HG03159 (cell line): ENCODE results near the gene DCAF17.
A peak's percentile ranks its signal among the peaks of the same experiment; 100 is the strongest.

Experiments used
- ATAC-seq: cut with Tn5 transposase; IDR thresholded peaks from one replicate; pipeline ENCODE4 v1.9.1; 2021; ENCODE audit warnings: mild to moderate bottlenecking, moderate library complexity; ENCODE audit not compliant: unreplicated experiment

The DCAF17 gene, protein sequence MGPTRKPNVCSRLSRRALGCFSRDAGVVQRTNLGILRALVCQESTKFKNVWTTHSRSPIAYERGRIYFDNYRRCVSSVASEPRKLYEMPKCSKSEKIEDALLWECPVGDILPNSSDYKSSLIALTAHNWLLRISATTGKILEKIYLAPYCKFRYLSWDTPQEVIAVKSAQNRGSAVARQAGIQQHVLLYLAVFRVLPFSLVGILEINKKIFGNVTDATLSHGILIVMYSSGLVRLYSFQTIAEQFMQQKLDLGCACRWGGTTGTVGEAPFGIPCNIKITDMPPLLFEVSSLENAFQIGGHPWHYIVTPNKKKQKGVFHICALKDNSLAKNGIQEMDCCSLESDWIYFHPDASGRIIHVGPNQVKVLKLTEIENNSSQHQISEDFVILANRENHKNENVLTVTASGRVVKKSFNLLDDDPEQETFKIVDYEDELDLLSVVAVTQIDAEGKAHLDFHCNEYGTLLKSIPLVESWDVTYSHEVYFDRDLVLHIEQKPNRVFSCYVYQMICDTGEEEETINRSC

DNA sequence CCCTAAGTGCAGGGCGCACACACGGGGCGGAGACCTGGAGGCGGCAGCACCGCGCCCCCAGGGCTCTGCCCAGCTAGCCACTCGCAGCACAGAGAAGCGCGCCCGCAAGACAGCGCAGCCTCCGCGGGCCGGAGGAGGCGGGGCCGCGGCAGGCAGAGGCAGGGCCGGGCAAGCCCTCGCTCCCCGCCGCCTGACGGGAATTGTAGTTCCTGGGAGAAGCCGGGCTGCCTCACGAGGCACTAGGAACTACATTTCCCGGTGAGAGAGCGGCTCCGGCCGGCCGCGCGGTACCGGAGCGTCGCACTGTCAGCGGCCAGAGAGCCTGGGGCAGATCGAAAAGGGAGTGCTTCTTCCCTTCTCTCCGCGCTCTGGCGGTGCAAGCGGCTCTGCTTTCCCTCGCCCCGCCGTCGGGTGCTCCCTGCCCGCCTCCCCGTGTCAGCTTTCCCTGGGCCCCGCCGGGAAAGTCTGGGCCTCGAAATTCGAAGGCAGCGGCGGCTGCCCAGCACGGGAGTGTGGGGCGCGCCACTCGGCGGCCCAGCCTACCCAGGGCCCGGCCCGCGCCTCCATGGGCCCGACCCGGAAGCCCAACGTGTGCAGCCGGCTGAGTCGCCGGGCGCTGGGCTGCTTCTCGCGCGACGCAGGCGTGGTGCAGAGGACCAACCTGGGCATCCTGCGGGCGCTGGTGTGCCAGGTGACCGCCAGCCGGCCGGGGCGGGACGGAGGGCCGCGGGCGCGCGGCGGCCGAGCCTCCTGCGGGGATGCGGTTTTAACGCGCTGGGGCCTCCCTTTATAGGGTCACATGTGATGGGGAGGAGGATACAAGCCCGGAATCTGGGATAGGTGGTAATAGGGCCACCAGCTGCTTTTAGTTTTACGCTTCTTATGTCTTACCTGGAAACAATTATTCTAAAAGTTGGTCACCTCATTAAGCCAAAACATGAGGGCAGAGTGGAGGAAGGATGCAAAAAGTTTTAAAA is at the start of gene DCAF17:
Gene DCAF17, plus strand, starts transcription at position 214 of the 977 bp plus-strand sequence. Its CDS starts 352 bp downstream, at position 566.
- peak; percentile 92 for ATAC-seq

DNA sequence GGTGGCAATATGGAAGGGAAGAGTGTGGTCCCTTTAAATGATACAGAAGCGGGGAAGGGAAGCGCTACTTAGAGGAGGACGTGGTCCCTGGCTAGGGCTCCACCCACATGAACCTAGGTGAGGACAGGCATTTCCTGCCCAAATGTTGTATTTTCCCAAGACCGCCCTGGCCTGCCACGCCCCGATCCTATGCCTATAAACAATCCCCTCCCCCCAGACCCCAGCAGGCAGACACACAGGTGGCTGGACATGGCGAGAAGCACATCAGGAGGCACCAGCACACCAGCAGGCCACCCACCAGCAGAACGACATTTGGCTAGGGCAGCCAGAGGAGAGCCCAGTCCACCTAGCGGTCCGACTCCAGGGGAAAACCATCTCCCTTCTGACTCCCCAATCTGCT is 47.4 kb upstream of the DCAF17 start:
- ATAC-seq, result no peak

DNA sequence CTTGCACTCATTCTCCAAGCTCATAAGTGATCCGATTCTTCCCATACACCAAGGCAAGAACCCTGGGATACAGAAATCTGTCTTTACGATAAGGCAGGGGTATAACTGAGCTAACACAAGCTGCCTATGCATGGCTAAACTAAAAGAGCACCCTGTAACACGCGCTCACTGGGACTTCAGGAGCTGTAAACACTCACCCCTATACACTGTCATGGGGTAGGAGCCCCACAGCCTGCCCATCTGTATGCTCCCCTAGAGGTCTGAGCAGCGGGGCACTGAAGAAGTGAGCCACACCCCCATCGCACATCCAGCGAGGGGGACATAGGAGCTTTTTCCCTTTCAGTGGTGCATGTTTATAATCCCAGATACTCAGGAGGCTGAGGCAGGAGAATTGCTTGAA is 47.0 kb upstream of the DCAF17 start:
- ATAC-seq, result no peak

DNA sequence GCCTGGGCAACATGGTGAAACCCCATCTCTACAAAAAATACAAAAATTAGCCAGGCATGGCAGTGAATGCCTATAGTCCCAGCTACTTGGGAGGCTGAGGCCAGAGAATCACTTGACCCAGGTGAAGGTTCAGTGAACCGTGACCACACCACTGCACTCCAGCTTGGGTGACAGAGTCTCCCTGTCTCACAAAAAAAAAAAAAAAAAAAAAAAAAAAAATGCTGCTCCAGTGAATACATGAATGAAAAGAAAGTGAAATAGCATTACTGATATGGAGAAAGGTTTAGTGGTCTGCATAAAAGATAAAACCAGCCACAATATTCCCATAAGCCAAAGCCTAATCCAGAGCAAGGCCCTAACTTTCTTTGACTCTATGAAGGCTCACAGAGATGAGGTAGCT is 44.7 kb upstream of the DCAF17 start:
- peak; percentile 40 for ATAC-seq

DNA sequence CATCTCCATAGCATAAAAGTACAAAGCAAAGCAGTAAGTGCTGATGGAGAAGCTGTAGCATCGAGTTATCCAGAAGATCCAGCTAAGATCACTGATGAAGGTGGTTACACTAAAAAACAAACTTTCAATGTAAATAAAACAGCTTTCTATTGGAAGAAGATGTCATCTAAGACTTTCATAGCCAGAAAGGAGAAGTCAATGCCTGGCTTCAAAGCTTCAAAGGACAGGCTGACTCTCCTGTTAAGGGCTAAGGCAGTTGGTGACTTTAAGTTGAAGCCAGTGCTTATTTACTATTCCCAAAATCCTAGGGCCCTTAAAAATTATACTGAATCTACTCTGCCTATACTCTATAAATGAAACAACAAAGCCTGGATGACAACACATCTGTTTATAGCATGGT is 44.2 kb upstream of the DCAF17 start:
- peak; percentile 21 for ATAC-seq

DNA sequence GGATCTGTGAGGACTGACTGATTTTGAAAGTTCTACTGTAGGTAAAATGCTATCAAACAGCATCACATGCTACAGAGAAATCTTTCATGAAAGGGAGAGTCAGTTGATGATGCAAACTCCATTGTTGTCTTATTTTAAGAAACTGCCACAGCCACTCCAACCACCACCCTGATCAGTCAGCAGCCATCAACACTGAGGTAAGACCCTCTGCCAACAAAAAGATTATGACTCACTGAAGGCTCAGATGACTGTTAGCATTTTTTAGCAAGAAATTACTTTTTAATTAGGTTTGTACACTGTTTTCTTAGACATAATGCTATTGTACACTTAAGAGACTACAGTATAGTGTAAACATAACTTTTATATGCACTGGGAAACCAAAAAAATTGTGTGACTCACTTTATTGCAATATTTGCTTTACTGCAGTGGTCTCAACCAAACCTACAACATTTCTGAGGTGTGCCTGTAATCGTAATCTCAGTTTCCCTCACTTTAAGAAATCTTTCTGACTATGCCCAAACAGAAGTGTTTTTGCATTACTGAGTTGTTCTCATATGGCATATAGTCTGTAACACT is 43.0 kb upstream of the DCAF17 start:
- ATAC-seq, result no peak

DNA sequence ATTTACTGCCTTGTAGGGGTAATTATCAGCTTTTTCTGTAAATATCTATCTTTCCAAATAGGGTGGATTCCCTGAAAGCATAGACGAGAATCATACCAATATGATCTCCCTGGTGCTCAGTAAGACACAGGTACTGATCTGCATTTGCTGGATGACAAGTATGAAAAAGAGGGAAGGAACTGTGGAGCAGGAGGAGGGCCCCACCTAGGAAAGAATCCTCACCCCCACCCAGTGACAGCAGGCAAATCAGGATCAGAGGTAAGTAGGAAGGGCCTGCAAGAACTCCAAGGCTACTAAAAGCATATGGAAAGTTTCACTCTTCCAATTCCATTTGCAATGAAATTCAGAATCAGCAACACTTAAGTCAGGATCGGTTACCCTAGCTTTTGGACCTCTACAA is 42.5 kb upstream of the DCAF17 start:
- no peak for ATAC-seq

DNA sequence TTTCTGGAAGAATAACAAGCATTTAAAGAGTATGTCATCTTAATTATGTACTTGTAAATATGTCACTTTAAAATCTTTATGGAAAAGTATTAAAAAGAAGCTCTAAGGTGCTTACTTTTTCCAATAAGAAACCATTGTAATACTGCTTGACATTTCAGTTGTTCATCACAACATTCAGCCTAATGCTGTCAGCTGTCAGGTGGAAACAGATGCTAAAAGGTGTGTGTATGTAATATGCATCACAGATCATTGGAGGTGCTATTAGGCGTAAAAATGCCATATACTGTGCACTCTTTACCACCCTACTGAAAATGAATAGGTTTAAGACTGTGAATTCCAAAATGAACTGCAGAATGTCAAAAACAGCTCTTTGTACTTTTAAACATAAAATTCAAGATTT is 40.5 kb upstream of the DCAF17 start:
- ATAC-seq, result no peak

DNA sequence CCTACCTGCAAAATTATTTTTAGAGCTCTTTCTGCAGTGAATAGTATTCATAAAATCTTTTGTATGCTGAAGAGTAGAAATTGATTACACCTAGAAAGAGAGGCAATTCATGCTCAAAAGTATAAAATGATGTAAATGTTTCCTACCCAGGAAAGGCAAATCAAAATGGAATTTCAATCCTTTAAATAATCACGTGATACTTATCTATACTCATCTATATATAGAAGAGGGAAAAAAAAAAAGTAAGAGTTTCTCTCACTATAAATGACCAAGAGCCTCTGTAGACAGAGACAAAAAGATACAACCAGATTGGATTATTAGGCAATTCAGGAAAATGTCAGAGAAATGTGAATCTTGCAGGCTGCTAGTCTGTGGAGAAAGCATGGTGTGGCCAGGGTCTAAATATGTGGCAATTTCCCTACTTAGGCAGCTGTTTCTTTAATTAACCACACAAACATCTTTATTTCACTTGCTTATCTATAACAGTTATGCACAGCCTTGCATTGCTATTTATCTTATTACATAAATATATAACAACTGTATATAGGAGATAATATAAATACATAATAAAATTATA is 39.8 kb upstream of the DCAF17 start:
- no peak for ATAC-seq

DNA sequence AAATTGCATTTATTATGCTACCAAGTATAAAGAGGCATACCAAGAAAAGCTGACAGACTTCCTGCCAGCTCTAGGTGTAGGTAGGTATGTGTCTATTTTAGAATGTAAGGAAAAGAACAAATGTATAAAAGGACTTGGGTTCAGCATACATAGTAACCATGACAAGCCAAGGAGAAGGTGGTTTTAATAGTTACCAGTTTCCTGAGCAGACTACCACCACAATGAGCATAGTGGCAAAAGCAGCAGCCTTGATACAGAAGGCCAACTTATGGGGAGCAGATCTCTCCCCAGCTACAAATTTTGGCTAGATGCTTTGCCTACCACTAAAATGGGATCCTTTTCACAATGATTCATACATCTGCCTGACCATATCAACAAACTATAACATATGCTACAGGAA is 34.7 kb upstream of the DCAF17 start:
- no peak for ATAC-seq

DNA sequence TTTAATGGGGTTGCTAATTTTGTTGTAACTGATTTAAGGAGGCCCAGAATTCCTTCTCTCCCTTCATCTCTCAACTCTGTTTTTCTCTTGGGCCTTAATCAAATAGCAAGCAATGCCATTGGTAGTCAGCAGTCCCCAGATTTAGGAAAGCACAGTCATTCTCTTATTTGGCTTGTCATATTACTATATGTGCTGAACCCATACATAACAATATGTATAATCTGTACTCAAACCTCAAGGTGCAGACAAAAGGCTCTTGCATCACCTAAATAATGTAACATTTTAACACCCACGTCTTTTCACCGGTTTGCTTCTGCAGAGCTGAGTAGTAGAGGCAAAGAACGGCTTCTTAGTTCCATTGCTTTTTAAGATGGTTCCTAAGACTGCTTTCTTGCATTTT is 33.6 kb upstream of the DCAF17 start:
- no peak for ATAC-seq

DNA sequence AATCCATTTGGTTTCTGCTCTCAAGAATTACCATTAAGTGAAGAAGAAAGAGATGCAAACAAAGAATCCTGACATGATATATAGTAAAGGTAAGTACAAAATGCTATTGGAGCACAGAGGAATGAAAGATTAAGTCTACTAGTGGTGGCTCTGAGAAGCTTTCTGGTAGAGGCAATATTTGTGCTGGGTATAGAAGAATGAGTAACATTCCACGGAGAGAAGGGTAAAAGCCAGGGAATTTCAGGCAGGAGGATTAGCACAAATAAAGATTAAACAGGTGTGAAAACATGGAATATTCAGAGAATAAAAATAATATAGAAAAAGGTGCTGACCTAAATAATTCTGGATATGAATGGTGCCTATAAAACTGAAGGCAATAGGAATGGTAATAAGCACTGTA is 32.1 kb upstream of the DCAF17 start:
- no peak for ATAC-seq

DNA sequence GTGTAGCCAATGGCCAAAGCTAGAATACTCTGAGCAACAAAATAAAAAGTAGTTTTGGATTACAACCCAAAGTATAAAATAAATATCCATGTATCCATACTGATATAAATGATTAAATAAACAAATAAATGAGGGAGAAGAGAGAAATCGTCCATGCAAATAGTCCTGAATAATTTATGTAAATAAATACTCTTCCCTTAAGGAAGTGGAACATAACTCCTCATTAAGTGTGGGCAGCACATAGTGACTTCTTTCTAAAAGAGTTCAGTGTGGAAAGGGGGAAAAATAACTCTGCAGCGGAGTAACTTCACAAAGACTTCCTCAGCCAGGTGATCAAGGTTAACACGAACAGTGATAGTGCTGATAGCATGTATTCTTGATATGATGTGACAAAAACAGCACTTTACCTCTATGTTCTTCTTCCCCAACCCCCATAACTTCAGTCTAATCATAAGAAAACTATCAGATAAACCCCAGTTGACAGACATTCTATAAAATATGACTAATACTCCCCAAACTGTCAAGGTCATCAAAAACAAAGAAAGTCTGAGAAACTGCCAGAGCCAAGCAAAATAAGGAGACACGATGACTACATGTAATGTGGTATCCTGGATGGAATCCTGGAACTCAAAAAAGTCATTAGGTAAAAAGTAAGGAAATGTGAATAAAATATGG is 31.0 kb upstream of the DCAF17 start:
- no peak for ATAC-seq

DNA sequence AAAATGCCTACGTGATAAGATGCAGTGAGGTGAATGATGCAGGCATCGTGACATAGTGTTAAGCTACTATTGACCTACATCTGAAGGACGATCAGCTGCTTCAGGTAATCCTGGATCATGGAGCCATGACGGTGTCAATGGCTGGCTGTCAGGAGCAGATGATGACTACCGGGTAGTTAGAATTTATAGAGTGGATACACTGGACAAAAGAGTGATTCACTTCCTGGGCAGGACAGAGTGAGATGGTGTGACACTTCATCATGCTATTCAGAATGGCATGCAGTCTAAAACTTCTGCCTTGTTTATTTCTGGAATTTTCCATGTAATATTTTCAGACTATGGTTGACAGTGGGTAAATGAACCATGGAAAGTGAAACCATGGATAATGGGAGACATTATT is 29.8 kb upstream of the DCAF17 start:
- no peak for ATAC-seq

DNA sequence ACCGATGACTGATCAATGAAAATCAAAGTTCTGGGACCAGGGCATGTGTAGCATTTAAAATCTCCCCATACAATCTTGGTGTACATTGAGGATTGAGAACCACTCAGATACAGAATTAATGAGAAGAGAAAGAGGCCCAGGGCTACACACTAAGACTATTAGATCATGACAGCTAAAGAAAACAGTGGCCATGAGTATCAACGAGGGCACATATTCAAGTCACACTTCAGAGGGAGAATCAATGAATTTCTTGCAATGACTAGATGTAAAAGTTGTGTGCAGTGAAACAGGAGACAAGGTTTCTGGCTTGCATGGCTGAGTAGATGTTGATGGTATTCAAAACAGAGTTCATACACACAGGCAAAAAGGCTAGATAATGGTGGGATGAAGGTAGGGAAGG is 29.3 kb upstream of the DCAF17 start:
- no peak for ATAC-seq

DNA sequence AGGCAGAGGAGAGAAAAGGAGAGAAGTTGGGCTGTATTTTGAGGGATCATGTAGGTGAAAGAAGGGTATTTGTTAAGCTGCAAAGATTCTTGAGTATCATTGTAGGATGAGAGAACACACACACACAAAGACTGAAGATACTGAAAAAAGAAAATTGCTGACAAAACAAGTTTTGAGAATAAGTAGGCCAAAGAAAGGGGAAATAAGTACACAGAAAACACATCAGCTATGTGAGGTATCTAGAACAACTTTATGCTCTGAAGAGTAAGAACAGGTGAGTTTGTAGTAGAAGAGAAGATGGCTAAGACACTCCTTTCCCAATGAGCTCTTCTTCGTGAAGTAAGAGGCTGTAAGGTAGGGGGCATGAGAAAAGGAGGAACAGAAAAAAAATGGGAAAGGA is 28.5 kb upstream of the DCAF17 start:
- no peak for ATAC-seq

DNA sequence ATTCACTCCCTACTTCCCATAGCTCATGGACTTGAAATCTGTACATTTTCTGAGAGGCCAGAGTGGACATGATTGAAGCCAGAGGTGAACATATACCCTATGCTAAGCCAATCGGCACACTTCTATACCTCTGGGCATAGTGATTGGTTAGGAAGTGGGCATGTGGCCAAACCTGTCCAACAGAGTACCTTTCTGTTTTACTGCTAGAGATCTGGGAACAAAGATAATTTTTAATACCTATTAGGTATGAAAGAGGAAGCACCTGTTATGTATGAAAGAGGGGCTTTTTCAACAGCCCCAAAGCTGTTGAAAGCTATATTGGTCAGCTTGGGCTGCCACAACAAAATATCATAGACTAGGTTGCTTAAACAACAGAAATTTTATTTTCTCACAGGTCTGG is 28.0 kb upstream of the DCAF17 start:
- peak; percentile 62 for ATAC-seq

DNA sequence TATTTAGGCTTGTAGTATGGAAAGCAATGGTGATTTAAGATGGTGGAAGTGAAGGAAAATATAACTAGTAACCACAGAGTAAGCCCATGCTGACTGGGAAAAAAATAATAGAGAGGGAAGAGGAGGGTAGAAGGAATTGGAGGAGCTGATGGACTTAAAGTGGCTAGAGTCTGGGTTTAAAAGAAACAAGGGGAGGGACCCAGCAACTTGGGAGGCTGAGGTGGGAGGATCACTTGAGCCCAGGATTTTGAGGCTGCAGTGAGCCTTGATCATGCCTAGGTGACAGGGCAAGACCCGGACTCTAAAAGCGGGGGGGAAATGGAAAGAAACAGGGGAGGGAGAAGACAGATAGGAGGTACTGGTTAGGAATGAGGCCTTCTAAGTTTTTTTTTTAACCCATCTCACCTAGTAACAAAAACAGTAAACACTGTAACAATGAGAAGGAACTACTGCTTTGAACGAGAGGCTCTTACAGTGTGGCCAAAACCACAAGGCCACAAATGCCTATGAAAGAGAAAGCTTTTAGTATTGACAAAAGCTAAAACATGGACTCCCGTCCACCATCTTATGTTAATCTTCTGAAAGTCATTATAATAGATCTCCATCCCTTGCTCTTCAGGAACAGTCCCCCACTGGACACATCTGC is 26.9 kb upstream of the DCAF17 start:
- ATAC-seq, result peak; percentile 52

DNA sequence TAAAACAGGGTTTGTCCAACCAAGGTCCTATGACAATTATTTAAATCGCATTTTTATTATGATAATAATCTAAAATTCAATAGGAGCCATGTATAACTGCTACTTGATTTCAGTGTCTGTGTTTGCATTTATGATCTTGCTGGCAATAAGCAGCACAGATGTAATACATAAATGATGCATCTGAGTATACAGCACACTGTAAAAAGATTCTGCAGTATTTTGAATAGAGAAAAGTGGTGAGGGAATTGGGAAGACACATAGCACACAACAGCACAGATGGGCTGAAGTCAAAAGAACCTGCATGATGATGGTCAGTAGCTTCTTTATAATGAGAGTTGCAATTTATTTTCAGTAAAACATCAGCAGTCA is 26.4 kb upstream of the DCAF17 start:
- no peak for ATAC-seq

DNA sequence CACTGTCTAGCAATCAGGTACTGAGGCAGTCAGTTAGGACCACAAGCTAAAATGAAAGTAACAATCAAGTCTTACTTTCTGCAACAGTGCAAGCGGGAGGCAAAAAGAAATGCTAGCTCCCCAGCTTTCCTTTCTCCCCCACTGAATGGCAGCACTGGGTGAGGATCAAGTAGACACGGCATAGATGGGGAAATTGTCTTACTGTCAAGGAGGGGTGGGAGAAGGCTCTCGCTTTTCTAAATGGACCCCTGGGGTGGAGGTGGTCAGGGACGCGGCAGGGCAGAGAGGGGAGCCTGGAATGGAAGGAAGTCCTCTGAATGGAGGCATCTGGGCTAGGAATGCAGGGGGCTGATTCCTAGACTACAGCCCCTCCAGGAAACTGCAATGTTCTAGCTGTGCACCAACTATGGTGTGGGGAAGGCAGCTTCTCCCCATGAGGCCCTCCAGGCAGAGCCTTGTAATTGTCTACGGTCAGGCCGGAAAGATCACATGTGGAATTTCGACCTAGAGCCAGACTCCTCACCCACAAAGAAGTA is 24.5 kb upstream of the DCAF17 start:
- no peak for ATAC-seq
